ENCODE data around the gene LGI4.
"Not testable (repeated sequence)": the region's sequence is repeated elsewhere in the genome, so short reads cannot be mapped to it uniquely, and the experiment has no call there.

GRCh38 chr19:35101949-35102348, 32.9 kb downstream of the LGI4 start:
- TF ChIP-seq CTCF (conservative IDR thresholded peaks at IDR 0.05 in 1 of 2, IDR thresholded peaks at IDR 0.05 in 1 of 2; ENCODE audit: low read depth in 1 of 2, low read length in 2 of 2); EZH2 (IDR thresholded peaks at IDR 0.05; ENCODE audit: low read length, missing control alignments): not testable (repeated sequence)
